ENCODE data around the gene FZD1. TPM values are rescaled to one million over a fixed set of nuclear protein-coding genes. Genes with fewer than 3 reads are reported as not detected.

FZD1 gene
- total and polyA plus RNA-seq, 9 donors = 10.9 to 25.3 (median 18.1) TPM

- 83% methylated on average over 1 of the region's 1 CpG for WGBS (ENCODE audit: insufficient coverage)
- Histone ChIP-seq H3K9me3 (replicated peaks; ENCODE audit: control insufficient read depth, low read depth, low read length) (no peaks in the 10 kb centered on the region), H3K27me3 (ENCODE audit: control insufficient read depth, insufficient read depth, low read length) (no peaks in the 10 kb centered on the region), H3K27ac (ENCODE audit: low read length) (no peak overlapping the region), H3K36me3 (ENCODE audit: control insufficient read depth, insufficient read depth, low read length) (no peaks in the 10 kb centered on the region), H3K4me1 (ENCODE audit: control insufficient read depth, insufficient read depth, low read length) (no peaks in the 10 kb centered on the region), H3K4me3 (ENCODE audit: low read length) (no peak overlapping the region)
- no peak for DNase-seq
Measured at GRCh38 chr7:91311839-91312238, 47.6 kb downstream of the FZD1 start.

GRCh38 chr7:91313113-91313512 is 48.9 kb downstream of the FZD1 start:
- Histone ChIP-seq H3K27me3 (ENCODE audit: control insufficient read depth, insufficient read depth, low read length) (no peaks in the 10 kb centered on the region), H3K4me3 (ENCODE audit: low read length) (no peak overlapping the region), H3K9me3 (replicated peaks; ENCODE audit: control insufficient read depth, low read depth, low read length) (no peaks in the 10 kb centered on the region), H3K27ac (ENCODE audit: low read length) (no peak overlapping the region), H3K4me1 (ENCODE audit: control insufficient read depth, insufficient read depth, low read length) (no peaks in the 10 kb centered on the region), H3K36me3 (ENCODE audit: control insufficient read depth, insufficient read depth, low read length) (no peaks in the 10 kb centered on the region)
- no peak for DNase-seq
- 90% methylated on average over 3 of the region's 5 CpGs for WGBS (ENCODE audit: insufficient coverage)

- no CpG with 5 or more reads among the region's 3 CpGs for WGBS (ENCODE audit: insufficient coverage)
- Histone ChIP-seq H3K9me3 (replicated peaks; ENCODE audit: control insufficient read depth, low read depth, low read length) (no peaks in the 10 kb centered on the region), H3K36me3 (ENCODE audit: control insufficient read depth, insufficient read depth, low read length) (no peaks in the 10 kb centered on the region), H3K27me3 (ENCODE audit: control insufficient read depth, insufficient read depth, low read length) (no peaks in the 10 kb centered on the region), H3K27ac (ENCODE audit: low read length) (no peak overlapping the region), H3K4me3 (ENCODE audit: low read length) (no peak overlapping the region), H3K4me1 (ENCODE audit: control insufficient read depth, insufficient read depth, low read length) (no peaks in the 10 kb centered on the region)
- no peak for DNase-seq
Measured at GRCh38 chr7:91314591-91315323, 50.5 kb downstream of the FZD1 start.

GRCh38 chr7:91316426-91316825 is 52.2 kb downstream of the FZD1 start:
- no peaks in the 10 kb centered on the region for H3K27me3 ChIP-seq (ENCODE audit: control insufficient read depth, insufficient read depth, low read length)
- H3K36me3 ChIP-seq (ENCODE audit: control insufficient read depth, insufficient read depth, low read length) = no peaks in the 10 kb centered on the region
- no peaks in the 10 kb centered on the region for H3K4me1 ChIP-seq (ENCODE audit: control insufficient read depth, insufficient read depth, low read length)
- no peak overlapping the region for H3K27ac ChIP-seq (ENCODE audit: low read length)
- WGBS (ENCODE audit: insufficient coverage) = 79% methylated on average over 1 of the region's 1 CpG
- no peak for DNase-seq
- H3K9me3 ChIP-seq (replicated peaks; ENCODE audit: control insufficient read depth, low read depth, low read length) = no peaks in the 10 kb centered on the region
- no peak overlapping the region for H3K4me3 ChIP-seq (ENCODE audit: low read length)

- Histone ChIP-seq H3K4me1 (ENCODE audit: control insufficient read depth, insufficient read depth, low read length) (peaks cover 4% of the 10 kb centered on the region), H3K9me3 (replicated peaks; ENCODE audit: control insufficient read depth, low read depth, low read length) (no peaks in the 10 kb centered on the region), H3K4me3 (ENCODE audit: low read length) (no peak overlapping the region), H3K36me3 (ENCODE audit: control insufficient read depth, insufficient read depth, low read length) (no peaks in the 10 kb centered on the region), H3K27ac (ENCODE audit: low read length) (no peak overlapping the region), H3K27me3 (ENCODE audit: control insufficient read depth, insufficient read depth, low read length) (no peaks in the 10 kb centered on the region)
- no CpG with 5 or more reads among the region's 4 CpGs for WGBS (ENCODE audit: insufficient coverage)
- DNase-seq = no peak
Measured at GRCh38 chr7:91319351-91319750, 55.1 kb downstream of the FZD1 start.

GRCh38 chr7:91320366-91321078 is 56.3 kb downstream of the FZD1 start:
- H3K27ac ChIP-seq (ENCODE audit: low read length) = peak overlapping the region; percentile 40
- no peaks in the 10 kb centered on the region for H3K36me3 ChIP-seq (ENCODE audit: control insufficient read depth, insufficient read depth, low read length)
- no peaks in the 10 kb centered on the region for H3K9me3 ChIP-seq (replicated peaks; ENCODE audit: control insufficient read depth, low read depth, low read length)
- DNase-seq = peak; percentile 79
- peaks cover 6% of the 10 kb centered on the region for H3K4me1 ChIP-seq (ENCODE audit: control insufficient read depth, insufficient read depth, low read length)
- H3K4me3 ChIP-seq (ENCODE audit: low read length) = no peak overlapping the region
- WGBS (ENCODE audit: insufficient coverage) = no CpG with 5 or more reads among the region's 4 CpGs
- no peaks in the 10 kb centered on the region for H3K27me3 ChIP-seq (ENCODE audit: control insufficient read depth, insufficient read depth, low read length)
